HL-60 (cell line): ENCODE data around the gene SRSF1.

ENCODE experiments used
- DNase-seq, 2 experiments: peaks; one replicate each; pipeline ENCODE4 v3.0.0-alpha.2; 2010 to 2020; ENCODE audit warnings: low read depth in 1 of 2, low spot score in 1 of 2
- H3K27ac ChIP-seq: fragments of 250-450 bp; sonication (Bioruptor Pico); replicated peaks from 2 replicates; pipeline ENCODE4 v1.5.1; 2020; ENCODE audit warnings: mild to moderate bottlenecking, moderate library complexity
- H3K27me3 ChIP-seq: fragments of 250-450 bp; sonication (Bioruptor Pico); 2 replicates; pipeline ENCODE4 v1.5.1; 2021; ENCODE audit warnings: mild to moderate bottlenecking, moderate library complexity; ENCODE audit not compliant: insufficient read depth, poor library complexity, severe bottlenecking
- H3K4me3 ChIP-seq: replicated peaks from 2 replicates; pipeline ENCODE4 v1.5.1; 2011; ENCODE audit warnings: mild to moderate bottlenecking, control low read depth, low read length; ENCODE audit not compliant: insufficient read depth
- GABPA ChIP-seq: IDR thresholded peaks from 2 replicates; pipeline ENCODE4 v1.6.1; 2012; ENCODE audit warnings: low read depth
- POLR2AphosphoS5 ChIP-seq: IDR thresholded peaks from 2 replicates; pipeline ENCODE4 v1.6.1; 2012; ENCODE audit warnings: low read depth
- REST ChIP-seq: IDR thresholded peaks from 2 replicates; pipeline ENCODE4 v1.6.1; 2012; ENCODE audit warnings: low read depth; ENCODE audit not compliant: insufficient replicate concordance
- SPI1 ChIP-seq: IDR thresholded peaks from 2 replicates; pipeline ENCODE4 v1.6.1; 2012; ENCODE audit warnings: low read depth, mild to moderate bottlenecking, borderline replicate concordance
- TF ChIP-seq, protein P1 (sequence below): IDR thresholded peaks from one replicate; pipeline ENCODE4 v1.5.1; 2011; ENCODE audit warnings: low read length, control low read depth, inconsistent platforms; ENCODE audit not compliant: insufficient read depth

SRSF1 gene

GRCh38 chr17:57971572-57971971 is 35.5 kb downstream of the SRSF1 start:
- Histone ChIP-seq H3K27ac (no peak overlapping the region), H3K27me3 (no peaks in the 10 kb centered on the region)
- no peak for DNase-seq

DNA sequence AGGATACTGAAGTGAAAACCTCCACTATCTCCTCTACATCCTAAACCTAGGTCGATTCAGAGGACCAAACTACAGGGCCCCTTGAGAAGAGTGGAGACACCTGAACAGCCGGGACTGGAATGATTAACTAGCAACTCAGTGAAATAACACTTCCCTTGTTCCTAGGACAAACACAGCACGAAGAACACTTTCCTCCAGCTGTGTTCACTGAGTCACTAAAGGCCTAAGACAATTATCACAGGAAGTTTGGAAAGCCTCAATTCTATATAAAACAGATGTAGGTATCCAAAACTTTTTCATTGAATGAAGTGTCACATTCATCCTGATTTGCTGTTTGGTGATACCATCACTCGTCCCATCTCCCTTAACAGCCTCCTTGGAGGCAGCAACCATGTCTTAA is 36.3 kb downstream of the SRSF1 start:
- TF ChIP-seq, protein P1, sequence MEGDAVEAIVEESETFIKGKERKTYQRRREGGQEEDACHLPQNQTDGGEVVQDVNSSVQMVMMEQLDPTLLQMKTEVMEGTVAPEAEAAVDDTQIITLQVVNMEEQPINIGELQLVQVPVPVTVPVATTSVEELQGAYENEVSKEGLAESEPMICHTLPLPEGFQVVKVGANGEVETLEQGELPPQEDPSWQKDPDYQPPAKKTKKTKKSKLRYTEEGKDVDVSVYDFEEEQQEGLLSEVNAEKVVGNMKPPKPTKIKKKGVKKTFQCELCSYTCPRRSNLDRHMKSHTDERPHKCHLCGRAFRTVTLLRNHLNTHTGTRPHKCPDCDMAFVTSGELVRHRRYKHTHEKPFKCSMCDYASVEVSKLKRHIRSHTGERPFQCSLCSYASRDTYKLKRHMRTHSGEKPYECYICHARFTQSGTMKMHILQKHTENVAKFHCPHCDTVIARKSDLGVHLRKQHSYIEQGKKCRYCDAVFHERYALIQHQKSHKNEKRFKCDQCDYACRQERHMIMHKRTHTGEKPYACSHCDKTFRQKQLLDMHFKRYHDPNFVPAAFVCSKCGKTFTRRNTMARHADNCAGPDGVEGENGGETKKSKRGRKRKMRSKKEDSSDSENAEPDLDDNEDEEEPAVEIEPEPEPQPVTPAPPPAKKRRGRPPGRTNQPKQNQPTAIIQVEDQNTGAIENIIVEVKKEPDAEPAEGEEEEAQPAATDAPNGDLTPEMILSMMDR, result no peak
- TF ChIP-seq GABPA, result no peak
- TF ChIP-seq SPI1, result no peak
- no peak for TF ChIP-seq REST
- no peak for TF ChIP-seq POLR2AphosphoS5

More at GRCh38 chr17:57971572-57971971, 35.5 kb downstream of the SRSF1 start:
- TF ChIP-seq GABPA, result no peak
- no peak for TF ChIP-seq REST
- no peak for TF ChIP-seq POLR2AphosphoS5
- no peak for TF ChIP-seq SPI1
- TF ChIP-seq, protein P1, result no peak
- H3K4me3 ChIP-seq, result no peak overlapping the region

DNA sequence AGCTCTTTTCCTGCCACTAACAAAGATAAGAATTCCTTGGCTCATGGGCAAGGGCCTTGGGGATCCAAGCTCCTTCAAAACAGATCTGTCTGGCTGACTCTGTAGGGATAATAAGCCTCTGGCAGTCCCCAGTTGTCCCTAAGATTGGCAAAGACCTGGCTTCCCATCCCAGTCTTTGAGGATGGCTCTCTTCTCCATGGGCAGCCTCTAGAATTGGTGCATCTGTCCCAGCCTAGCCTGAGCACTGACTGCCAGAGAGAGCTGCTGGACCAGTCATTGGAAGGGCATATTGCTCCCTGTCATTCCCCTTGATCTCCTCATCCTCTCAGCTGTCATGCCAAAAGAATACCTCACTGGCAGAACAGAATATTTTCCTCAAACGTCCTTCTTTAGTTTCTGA is 38.6 kb downstream of the SRSF1 start:
- H3K27me3 ChIP-seq, result no peaks in the 10 kb centered on the region

More for the DNA sequence above, 36.3 kb downstream of the SRSF1 start:
- Histone ChIP-seq H3K27ac (no peak overlapping the region), H3K4me3 (no peak overlapping the region), H3K27me3 (no peaks in the 10 kb centered on the region)
- no peak for DNase-seq

More for the DNA sequence above, 38.6 kb downstream of the SRSF1 start:
- Histone ChIP-seq H3K4me3 (no peak overlapping the region), H3K27ac (no peak overlapping the region)
- TF ChIP-seq POLR2AphosphoS5, result no peak
- TF ChIP-seq SPI1, result no peak
- no peak for TF ChIP-seq GABPA
- no peak for TF ChIP-seq REST
- TF ChIP-seq, protein P1, result no peak
- no peak for DNase-seq
